Panc1 (cell line): ENCODE measurements around the gene CTAG1A. TPM values are rescaled to one million over a fixed set of nuclear protein-coding genes. Genes with fewer than 3 reads are reported as not detected.
A peak's percentile ranks its signal among the peaks of the same experiment; 100 is the strongest.
"Not testable (repeated sequence)": the region's sequence is repeated elsewhere in the genome, so short reads cannot be mapped to it uniquely, and the experiment has no call there.

Experiments used
- ATAC-seq: fragments of 200-7000 bp; cut with Tn5 transposase; 2 replicates; pipeline ENCODE4 v1.9.1; 2020; ENCODE audit warnings: mild to moderate bottlenecking, moderate library complexity
- BruUV-seq: library from RNA; stranded (reverse); fragments of 400-500 nt; replicated peaks from 2 replicates; lab custom pipeline; 2021; lab: Mats Ljungman, UMichigan
- CTCF ChIA-PET: fragments of 300-600 bp; sonication (Branson Sonifier 250); formaldehyde crosslinking; loops from one replicate; lab custom pipeline; 2022; ENCODE audit warnings: antibody characterized with exemption; lab: Charles Lee
- POLR2A ChIA-PET: fragments of 300-600 bp; sonication (Branson Sonifier 250); formaldehyde crosslinking; loops from one replicate; lab custom pipeline; 2022; ENCODE audit warnings: antibody characterized with exemption; lab: Charles Lee
- DNase-seq: peaks from one replicate; pipeline ENCODE4 v3.0.0-alpha.2; 2010; ENCODE audit warnings: low read depth, low spot score
- H3K27ac ChIP-seq: 2 replicates; pipeline ENCODE4 v1.5.1; 2011; ENCODE audit warnings: mild to moderate bottlenecking, low read length, inconsistent platforms
- H3K27me3 ChIP-seq: fragments of 200-500 bp; sonication (Bioruptor generic); 2 replicates; pipeline ENCODE4 v1.6.0; 2014; ENCODE audit warnings: low read length, inconsistent platforms; ENCODE audit not compliant: control insufficient read depth, insufficient read depth
- H3K36me3 ChIP-seq: fragments of 200-500 bp; sonication (Bioruptor generic); 2 replicates; pipeline ENCODE4 v1.5.1; 2014; ENCODE audit warnings: inconsistent platforms, mild to moderate bottlenecking, low read length, moderate library complexity; ENCODE audit not compliant: control insufficient read depth, insufficient read depth
- H3K4me1 ChIP-seq: 2 replicates; pipeline ENCODE4 v1.5.1; 2011; ENCODE audit warnings: inconsistent platforms, mild to moderate bottlenecking, low read length, moderate library complexity; ENCODE audit not compliant: control insufficient read depth, insufficient read depth
- H3K4me3 ChIP-seq, 2 experiments: 2 replicates each; pipeline ENCODE4 v1.5.1; 2011 to 2012; ENCODE audit warnings: low read depth in 2 of 2, low read length in 2 of 2, mild to moderate bottlenecking in 2 of 2, inconsistent platforms in 1 of 2, moderate library complexity in 1 of 2
- H3K9me3 ChIP-seq: fragments of 200-500 bp; sonication (Bioruptor generic); 2 replicates; pipeline ENCODE4 v1.5.1; 2014; ENCODE audit warnings: low read depth, mild to moderate bottlenecking, inconsistent platforms, low read length, moderate library complexity; ENCODE audit not compliant: control insufficient read depth, insufficient read depth
- in situ Hi-C: cut with HindIII; loops from 2 replicates; pipeline ENCODE4 v1.10.0; 2016; ENCODE audit warnings: low sequenced_read_pairs, low pct_unique_long_range_greater_than_20kb
- intact Hi-C: fragments of 100-400 bp; cut with micrococcal nuclease; formaldehyde crosslinking; loops from one replicate; pipeline ENCODE4 v1.10.0; 2022; ENCODE audit not compliant: unreplicated experiment
- total RNA-seq: library from RNA; stranded (reverse); gene quantifications from one replicate; pipeline ENCODE4 v1.2.1, GENCODE V29; 2021; ENCODE audit not compliant: unreplicated experiment

Gene CTAG1A
- total RNA-seq, 1 experiment from 2014 or later = not detected

- H3K36me3 ChIP-seq, H3K9me3 ChIP-seq, H3K27ac ChIP-seq, H3K4me3 ChIP-seq, BruUV-seq, intact Hi-C loops, H3K4me1 ChIP-seq, ATAC-seq, DNase-seq, CTCF ChIA-PET, POLR2A ChIA-PET, H3K27me3 ChIP-seq, in situ Hi-C loops: not testable (repeated sequence)
Measured at GRCh38 chrX:154619182-154619581, 34.2 kb downstream of the CTAG1A start, which contains the start of gene CTAG1B. TSS of gene CTAG1B (minus strand) at chrX:154619282. CDS start at chrX:154619218, 64 bp downstream.

- peak; percentile 96 for ATAC-seq
- DNase-seq, in situ Hi-C loops, H3K4me3 ChIP-seq, BruUV-seq, intact Hi-C loops, H3K4me1 ChIP-seq, H3K36me3 ChIP-seq, CTCF ChIA-PET, POLR2A ChIA-PET, H3K27ac ChIP-seq, H3K27me3 ChIP-seq, H3K9me3 ChIP-seq: not testable (repeated sequence)
Measured at GRCh38 chrX:154620767-154621414, 36.0 kb downstream of the CTAG1A start.

DNA sequence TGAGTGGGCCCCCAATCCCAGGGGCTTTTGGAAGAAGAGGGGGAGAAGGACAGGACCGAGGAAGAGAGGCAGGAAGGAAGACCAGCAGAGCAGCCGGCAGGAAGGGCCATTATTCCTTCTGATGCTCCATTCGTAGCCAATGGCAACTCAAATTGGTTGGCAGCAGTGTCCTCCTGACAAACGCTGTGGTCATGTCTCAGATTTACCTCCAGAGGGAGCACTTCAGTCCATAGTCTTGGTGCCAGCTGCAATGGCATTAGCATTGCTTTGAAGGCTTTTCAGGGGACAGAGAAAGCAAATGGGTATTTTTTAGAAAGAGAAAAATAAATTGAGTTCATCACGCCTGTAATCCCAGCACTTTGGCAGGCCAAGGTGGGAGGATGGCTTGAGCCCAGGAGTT, 44.0 kb downstream of the CTAG1A start:
- intact Hi-C loops, H3K4me3 ChIP-seq, H3K9me3 ChIP-seq, CTCF ChIA-PET, H3K27me3 ChIP-seq, DNase-seq, POLR2A ChIA-PET, H3K36me3 ChIP-seq, H3K27ac ChIP-seq, in situ Hi-C loops, BruUV-seq, H3K4me1 ChIP-seq: not testable (repeated sequence)
- ATAC-seq = peak; percentile 91

GRCh38 chrX:154630949-154631348, 46.0 kb downstream of the CTAG1A start:
- POLR2A ChIA-PET, ATAC-seq, in situ Hi-C loops, H3K9me3 ChIP-seq, H3K27ac ChIP-seq, intact Hi-C loops, H3K4me1 ChIP-seq, BruUV-seq, H3K36me3 ChIP-seq, DNase-seq, H3K27me3 ChIP-seq, CTCF ChIA-PET, H3K4me3 ChIP-seq: not testable (repeated sequence)

GRCh38 chrX:154633661-154634060, 48.7 kb downstream of the CTAG1A start:
- intact Hi-C loops = not testable (repeated sequence)

More at GRCh38 chrX:154633661-154634060, 48.7 kb downstream of the CTAG1A start:
- DNase-seq, H3K4me3 ChIP-seq, H3K4me1 ChIP-seq, in situ Hi-C loops, H3K27me3 ChIP-seq, H3K27ac ChIP-seq, BruUV-seq, CTCF ChIA-PET, H3K9me3 ChIP-seq, H3K36me3 ChIP-seq, POLR2A ChIA-PET: not testable (repeated sequence)
- ATAC-seq = peak; percentile 67; the same call in 1 of the 2 replicates

Other genes with a start within 250 kb of the CTAG1A start
- 920 TPM for gene FLNA, start 210.5 kb upstream of the CTAG1A start, total RNA-seq
- gene EMD, start 205.8 kb upstream of the CTAG1A start, total RNA-seq = 178 TPM
- gene RPL10, start 186.8 kb upstream of the CTAG1A start, total RNA-seq = 2,466 TPM
- 60.4 TPM for gene DNASE1L1, start 175.9 kb upstream of the CTAG1A start, total RNA-seq
- 113 TPM for gene TAFAZZIN, start 173.6 kb upstream of the CTAG1A start, total RNA-seq
- 221 TPM for gene ATP6AP1, start 156.5 kb upstream of the CTAG1A start, total RNA-seq
- gene GDI1, start 148.0 kb upstream of the CTAG1A start, total RNA-seq = 317 TPM
- 225 TPM for gene FAM50A, start 141.0 kb upstream of the CTAG1A start, total RNA-seq
- 128 TPM for gene PLXNA3, start 126.9 kb upstream of the CTAG1A start, total RNA-seq
- gene LAGE3, start 105.9 kb upstream of the CTAG1A start, total RNA-seq = 175 TPM
- gene UBL4A, start 98.5 kb upstream of the CTAG1A start, total RNA-seq = 65.4 TPM
- gene SLC10A3, start 94.5 kb upstream of the CTAG1A start, total RNA-seq = 64.1 TPM
- 88.8 TPM for gene FAM3A, start 68.9 kb upstream of the CTAG1A start, total RNA-seq
- 615 TPM for gene G6PD, start 38.3 kb upstream of the CTAG1A start, total RNA-seq
- gene IKBKG, start 37.5 kb upstream of the CTAG1A start, total RNA-seq = 76.3 TPM
- gene CTAG1B, start 34.1 kb downstream of the CTAG1A start, total RNA-seq = not detected
- gene CTAG2, start 68.4 kb downstream of the CTAG1A start, total RNA-seq = not detected
- 8.2 TPM for gene GAB3, start 165.9 kb downstream of the CTAG1A start, total RNA-seq
- 179 TPM for gene DKC1, start 177.7 kb downstream of the CTAG1A start, total RNA-seq
- 89.3 TPM for gene MPP1, start 220.4 kb downstream of the CTAG1A start, total RNA-seq
- gene SMIM9, start 249.5 kb downstream of the CTAG1A start, total RNA-seq = not detected